Astrocyte (in vitro differentiated cells and primary cell): ENCODE results near the gene KIF23.
"Not testable (repeated sequence)": the region's sequence is repeated elsewhere in the genome, so short reads cannot be mapped to it uniquely, and the experiment has no call there.

Experiments
- EZH2 ChIP-seq: IDR thresholded peaks from 2 replicates; pipeline ENCODE4 v1.6.1; 2012; ENCODE audit warnings: mild to moderate bottlenecking, low read length, inconsistent platforms; ENCODE audit not compliant: insufficient read depth
- TF ChIP-seq, protein P1 (sequence below): IDR thresholded peaks from 2 replicates; pipeline ENCODE4 v1.5.1; 2011; ENCODE audit warnings: low read depth, mild to moderate bottlenecking, inconsistent platforms, low read length, moderate library complexity; ENCODE audit not compliant: insufficient read depth

DNA sequence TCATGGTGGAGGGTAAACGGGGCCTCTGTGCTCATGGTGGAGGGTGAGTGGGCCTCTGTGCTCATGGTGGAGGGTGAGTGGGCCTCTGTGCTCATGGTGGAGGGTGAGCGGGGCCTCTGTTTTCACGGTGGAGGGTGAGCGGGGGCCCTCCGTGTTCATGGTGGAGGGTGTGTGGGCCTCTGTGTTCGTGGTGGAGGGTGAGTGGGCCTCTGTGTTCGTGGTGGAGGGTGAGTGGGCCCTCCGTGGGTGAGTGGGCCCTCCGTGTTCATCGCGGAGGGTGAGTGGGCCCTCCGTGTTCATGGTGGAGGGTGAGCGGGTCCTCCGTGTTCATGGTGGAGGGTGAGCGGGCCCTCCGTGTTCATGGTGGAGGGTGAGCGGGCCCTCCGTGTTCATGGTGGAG lies 30.1 kb upstream of the KIF23 start:
- TF ChIP-seq, protein P1, sequence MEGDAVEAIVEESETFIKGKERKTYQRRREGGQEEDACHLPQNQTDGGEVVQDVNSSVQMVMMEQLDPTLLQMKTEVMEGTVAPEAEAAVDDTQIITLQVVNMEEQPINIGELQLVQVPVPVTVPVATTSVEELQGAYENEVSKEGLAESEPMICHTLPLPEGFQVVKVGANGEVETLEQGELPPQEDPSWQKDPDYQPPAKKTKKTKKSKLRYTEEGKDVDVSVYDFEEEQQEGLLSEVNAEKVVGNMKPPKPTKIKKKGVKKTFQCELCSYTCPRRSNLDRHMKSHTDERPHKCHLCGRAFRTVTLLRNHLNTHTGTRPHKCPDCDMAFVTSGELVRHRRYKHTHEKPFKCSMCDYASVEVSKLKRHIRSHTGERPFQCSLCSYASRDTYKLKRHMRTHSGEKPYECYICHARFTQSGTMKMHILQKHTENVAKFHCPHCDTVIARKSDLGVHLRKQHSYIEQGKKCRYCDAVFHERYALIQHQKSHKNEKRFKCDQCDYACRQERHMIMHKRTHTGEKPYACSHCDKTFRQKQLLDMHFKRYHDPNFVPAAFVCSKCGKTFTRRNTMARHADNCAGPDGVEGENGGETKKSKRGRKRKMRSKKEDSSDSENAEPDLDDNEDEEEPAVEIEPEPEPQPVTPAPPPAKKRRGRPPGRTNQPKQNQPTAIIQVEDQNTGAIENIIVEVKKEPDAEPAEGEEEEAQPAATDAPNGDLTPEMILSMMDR, result not testable (repeated sequence)
- not testable (repeated sequence) for TF ChIP-seq EZH2
